Neural progenitor cell (in vitro differentiated cells): ENCODE results near the gene ITFG1.

Experiments used
- EZH2phosphoT487 ChIP-seq: fragments of 200-600 bp; sonication (generic); IDR thresholded peaks from 2 replicates; pipeline ENCODE4 v1.6.1; 2017; ENCODE audit warnings: antibody characterized with exemption
- TF ChIP-seq, protein P1 (sequence below): fragments of 200-600 bp; sonication (generic); IDR thresholded peaks from 2 replicates; pipeline ENCODE4 v1.5.1; 2017; ENCODE audit warnings: antibody characterized with exemption, mild to moderate bottlenecking

DNA sequence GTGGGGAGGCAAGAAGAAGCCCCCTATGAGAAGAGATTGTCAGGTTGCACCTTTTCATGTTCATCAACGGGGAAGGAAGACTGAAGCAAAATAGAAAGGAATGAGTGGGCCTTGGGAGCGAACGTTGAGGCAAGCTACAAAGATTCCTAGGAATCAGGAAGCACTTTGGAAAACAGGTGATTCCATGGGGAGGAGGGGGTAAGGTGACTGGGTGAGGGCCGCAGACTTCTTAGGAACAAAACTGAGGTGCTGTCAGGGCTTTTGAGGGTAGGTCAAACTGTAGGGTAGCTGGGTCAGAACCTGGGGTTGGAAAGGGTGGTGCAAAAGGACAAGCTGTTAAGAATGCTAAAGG lies 528 bp downstream of the ITFG1 start:
- TF ChIP-seq, protein P1, sequence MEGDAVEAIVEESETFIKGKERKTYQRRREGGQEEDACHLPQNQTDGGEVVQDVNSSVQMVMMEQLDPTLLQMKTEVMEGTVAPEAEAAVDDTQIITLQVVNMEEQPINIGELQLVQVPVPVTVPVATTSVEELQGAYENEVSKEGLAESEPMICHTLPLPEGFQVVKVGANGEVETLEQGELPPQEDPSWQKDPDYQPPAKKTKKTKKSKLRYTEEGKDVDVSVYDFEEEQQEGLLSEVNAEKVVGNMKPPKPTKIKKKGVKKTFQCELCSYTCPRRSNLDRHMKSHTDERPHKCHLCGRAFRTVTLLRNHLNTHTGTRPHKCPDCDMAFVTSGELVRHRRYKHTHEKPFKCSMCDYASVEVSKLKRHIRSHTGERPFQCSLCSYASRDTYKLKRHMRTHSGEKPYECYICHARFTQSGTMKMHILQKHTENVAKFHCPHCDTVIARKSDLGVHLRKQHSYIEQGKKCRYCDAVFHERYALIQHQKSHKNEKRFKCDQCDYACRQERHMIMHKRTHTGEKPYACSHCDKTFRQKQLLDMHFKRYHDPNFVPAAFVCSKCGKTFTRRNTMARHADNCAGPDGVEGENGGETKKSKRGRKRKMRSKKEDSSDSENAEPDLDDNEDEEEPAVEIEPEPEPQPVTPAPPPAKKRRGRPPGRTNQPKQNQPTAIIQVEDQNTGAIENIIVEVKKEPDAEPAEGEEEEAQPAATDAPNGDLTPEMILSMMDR, result no peak
- no peak for TF ChIP-seq EZH2phosphoT487
